Stimulated activated naive CD8-positive, alpha-beta T cell treated with anti-CD3 and anti-CD28 coated beads, Interleukin-15, Interleukin-2, amounts not matched to agents 100 ng/mL and 50 ng/mL, for 24 hours (primary cell): Measurements from ENCODE around the gene CCL3.
"Not testable (repeated sequence)": the region's sequence is repeated elsewhere in the genome, so short reads cannot be mapped to it uniquely, and the experiment has no call there.

Source experiments
- H3K27ac Mint-ChIP-seq: one replicate; pipeline ENCODE4 v1.8.0; 2021; ENCODE audit warnings: mild to moderate bottlenecking, mixed read lengths
- H3K27me3 Mint-ChIP-seq: one replicate; pipeline ENCODE4 v1.8.0; 2021; ENCODE audit warnings: mixed read lengths
- H3K36me3 Mint-ChIP-seq: one replicate; pipeline ENCODE4 v1.8.0; 2021; ENCODE audit warnings: low read depth, mixed read lengths
- H3K4me1 Mint-ChIP-seq: one replicate; pipeline ENCODE4 v1.8.0; 2021; ENCODE audit warnings: low read depth, mixed read lengths
- H3K4me3 Mint-ChIP-seq: one replicate; pipeline ENCODE4 v1.8.0; 2021; ENCODE audit warnings: mild to moderate bottlenecking, mixed read lengths
- H3K9me3 Mint-ChIP-seq: one replicate; pipeline ENCODE4 v1.8.0; 2021; ENCODE audit warnings: mixed read lengths

The CCL3 gene

GRCh38 chr17:36083691-36084090, 6.3 kb downstream of the CCL3 start:
- H3K27me3 Mint-ChIP-seq, H3K4me3 Mint-ChIP-seq, H3K9me3 Mint-ChIP-seq, H3K36me3 Mint-ChIP-seq: not testable (repeated sequence)
- peak overlapping the region; percentile 57 for H3K27ac Mint-ChIP-seq
- peaks cover 57% of the 10 kb centered on the region for H3K4me1 Mint-ChIP-seq

- Mint-ChIP-seq H3K27ac (peak overlapping the region; percentile 88), H3K4me1 (peaks cover 50% of the 10 kb centered on the region), H3K4me3 (peak overlapping the region; percentile 57)
- not testable (repeated sequence) for H3K9me3 Mint-ChIP-seq, H3K27me3 Mint-ChIP-seq, H3K36me3 Mint-ChIP-seq
Measured at GRCh38 chr17:36082482-36083120, 7.3 kb downstream of the CCL3 start.

- Mint-ChIP-seq H3K4me1 (peaks cover 50% of the 10 kb centered on the region), H3K4me3 (peak overlapping the region; percentile 57), H3K27ac (peak overlapping the region; percentile 88)
- not testable (repeated sequence) for H3K9me3 Mint-ChIP-seq, H3K36me3 Mint-ChIP-seq, H3K27me3 Mint-ChIP-seq
Measured at GRCh38 chr17:36081681-36082471, 8.1 kb downstream of the CCL3 start.

DNA sequence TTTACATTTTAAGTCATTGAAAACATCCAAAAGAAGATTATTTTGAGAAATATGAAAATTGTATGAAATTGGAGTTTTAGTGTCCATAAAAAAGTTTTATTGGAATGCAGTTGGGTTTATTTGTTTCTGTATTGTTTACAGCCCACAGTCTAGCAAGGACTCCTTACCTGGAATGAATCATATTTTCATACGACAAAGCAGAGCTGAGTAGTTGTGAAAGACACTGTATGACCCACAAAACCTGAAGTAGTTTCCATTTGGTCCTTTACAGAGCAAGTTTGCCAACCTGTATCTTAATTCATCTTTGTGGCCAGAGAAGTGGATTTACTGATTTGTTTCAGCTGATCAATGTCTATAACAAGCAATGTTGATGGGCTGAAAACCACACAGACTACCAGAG, 15.6 kb downstream of the CCL3 start:
- Mint-ChIP-seq H3K36me3 (peaks cover 4% of the 10 kb centered on the region), H3K4me1 (peaks cover 51% of the 10 kb centered on the region), H3K27me3 (no peaks in the 10 kb centered on the region), H3K9me3 (no peaks in the 10 kb centered on the region), H3K4me3 (peak overlapping the region; percentile 36), H3K27ac (peak overlapping the region; percentile 38)

- peak overlapping the region; percentile 68 for H3K27ac Mint-ChIP-seq
- H3K36me3 Mint-ChIP-seq, result peaks cover 4% of the 10 kb centered on the region
- peaks cover 59% of the 10 kb centered on the region for H3K4me1 Mint-ChIP-seq
Measured at GRCh38 chr17:36072431-36073121, 17.4 kb downstream of the CCL3 start.

DNA sequence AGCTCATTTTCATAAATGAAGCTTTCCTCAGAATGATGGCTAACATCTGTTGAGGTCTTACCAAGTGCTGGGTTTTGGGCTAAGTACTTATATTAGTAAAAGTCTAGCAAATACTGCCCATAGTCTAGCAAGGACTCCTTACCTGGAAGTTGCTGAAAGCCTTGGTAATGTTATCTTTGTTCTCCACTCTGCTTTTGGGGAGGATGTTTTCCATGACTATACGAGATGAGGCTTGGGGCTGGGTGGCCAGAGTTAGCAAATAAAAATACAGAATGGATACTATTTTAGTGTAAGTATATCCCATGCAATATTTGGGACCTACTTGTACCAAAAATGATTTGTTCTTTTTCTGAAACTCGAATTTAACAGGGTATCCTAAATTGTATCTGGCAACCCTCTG, 18.2 kb downstream of the CCL3 start:
- Mint-ChIP-seq H3K36me3 (peaks cover 2% of the 10 kb centered on the region), H3K4me1 (peaks cover 60% of the 10 kb centered on the region), H3K4me3 (no peak overlapping the region), H3K9me3 (no peaks in the 10 kb centered on the region), H3K27ac (peak overlapping the region; percentile 68), H3K27me3 (no peaks in the 10 kb centered on the region)

More at GRCh38 chr17:36072431-36073121, 17.4 kb downstream of the CCL3 start:
- H3K27me3 Mint-ChIP-seq, result no peaks in the 10 kb centered on the region
- H3K4me3 Mint-ChIP-seq, result peak overlapping the region; percentile 32
- H3K9me3 Mint-ChIP-seq, result no peaks in the 10 kb centered on the region

GRCh38 chr17:36070427-36070826, 19.5 kb downstream of the CCL3 start:
- H3K36me3 Mint-ChIP-seq, result no peaks in the 10 kb centered on the region
- H3K27me3 Mint-ChIP-seq, result peaks cover 8% of the 10 kb centered on the region
- no peaks in the 10 kb centered on the region for H3K9me3 Mint-ChIP-seq
- no peak overlapping the region for H3K27ac Mint-ChIP-seq
- peaks cover 72% of the 10 kb centered on the region for H3K4me1 Mint-ChIP-seq
- no peak overlapping the region for H3K4me3 Mint-ChIP-seq

DNA sequence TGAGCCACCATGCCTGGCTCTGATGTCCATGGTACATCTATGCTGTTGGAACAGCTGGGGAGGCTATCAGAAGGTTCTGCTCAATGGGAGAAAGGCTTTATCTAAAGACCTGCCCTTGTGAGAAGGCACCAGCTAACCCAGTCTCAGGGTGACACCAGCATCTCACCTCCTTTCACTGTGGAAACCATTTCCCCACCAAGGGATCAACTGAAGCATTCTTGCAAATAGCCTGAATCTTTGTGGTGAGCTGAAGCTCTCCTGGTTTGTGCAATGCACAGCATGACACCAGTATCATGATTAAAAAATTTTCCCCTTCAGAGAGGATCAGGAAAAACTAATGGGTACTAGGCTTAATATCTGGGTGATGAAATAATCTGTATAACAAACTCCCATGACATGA, 20.8 kb downstream of the CCL3 start:
- Mint-ChIP-seq H3K27me3 (peaks cover 8% of the 10 kb centered on the region), H3K4me1 (peaks cover 64% of the 10 kb centered on the region), H3K36me3 (no peaks in the 10 kb centered on the region), H3K9me3 (no peaks in the 10 kb centered on the region), H3K27ac (peak overlapping the region; percentile 69), H3K4me3 (no peak overlapping the region)

GRCh38 chr17:36068524-36068923, 21.4 kb downstream of the CCL3 start:
- H3K4me1 Mint-ChIP-seq, result peaks cover 58% of the 10 kb centered on the region
- H3K9me3 Mint-ChIP-seq, result no peaks in the 10 kb centered on the region
- peak overlapping the region; percentile 39 for H3K27ac Mint-ChIP-seq
- no peaks in the 10 kb centered on the region for H3K36me3 Mint-ChIP-seq
- H3K27me3 Mint-ChIP-seq, result peaks cover 8% of the 10 kb centered on the region
- no peak overlapping the region for H3K4me3 Mint-ChIP-seq

DNA sequence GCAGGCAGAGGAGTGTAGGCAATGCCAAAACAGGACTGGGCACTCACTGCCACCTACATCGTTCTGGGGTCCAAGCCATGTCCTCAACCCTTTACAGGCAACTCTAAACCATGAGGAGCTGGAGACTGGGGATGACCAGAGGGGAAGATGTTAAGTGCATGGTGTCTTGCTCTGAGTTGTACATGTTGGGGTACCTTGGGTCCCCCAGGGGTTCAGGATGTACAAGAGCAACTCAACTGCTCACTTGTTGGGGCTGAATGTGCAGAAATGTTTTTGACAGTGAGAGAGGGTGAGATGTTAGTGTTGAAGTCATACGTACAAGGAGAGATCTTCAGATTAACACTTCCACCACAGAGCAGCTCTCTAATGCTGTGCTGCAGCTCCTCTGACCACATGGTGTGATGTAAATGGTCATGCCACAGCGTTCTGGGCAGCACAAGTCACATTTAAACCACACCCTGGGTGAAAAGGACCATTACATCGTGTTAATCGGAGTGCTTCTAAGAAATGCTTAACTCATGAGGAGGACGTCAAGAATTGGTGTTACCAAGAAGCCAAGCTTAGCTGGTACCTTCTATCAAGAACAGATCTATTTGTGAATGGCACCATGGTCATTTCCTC, 23.5 kb downstream of the CCL3 start:
- no peaks in the 10 kb centered on the region for H3K36me3 Mint-ChIP-seq
- H3K27me3 Mint-ChIP-seq, result peaks cover 8% of the 10 kb centered on the region
- H3K9me3 Mint-ChIP-seq, result no peaks in the 10 kb centered on the region
- no peak overlapping the region for H3K4me3 Mint-ChIP-seq
- peaks cover 38% of the 10 kb centered on the region for H3K4me1 Mint-ChIP-seq
- H3K27ac Mint-ChIP-seq, result peak overlapping the region; percentile 66

GRCh38 chr17:36063786-36064541, 26.0 kb downstream of the CCL3 start, which contains the start of gene CCL18:
Gene CCL18 (plus strand): TSS chr17:36064272. CDS start chr17:36064343, 71 bp downstream.
- no peak within 1 kb of the TSS for H3K4me3 Mint-ChIP-seq
- H3K4me1 Mint-ChIP-seq, result peaks cover 20% of the 10 kb centered on the region
- H3K9me3 Mint-ChIP-seq, result no peaks in the 10 kb centered on the region
- no peaks in the 10 kb centered on the region for H3K36me3 Mint-ChIP-seq
- H3K27me3 Mint-ChIP-seq, result peaks cover 19% of the 10 kb centered on the region
- H3K27ac Mint-ChIP-seq, result no peak within 1 kb of the TSS

DNA sequence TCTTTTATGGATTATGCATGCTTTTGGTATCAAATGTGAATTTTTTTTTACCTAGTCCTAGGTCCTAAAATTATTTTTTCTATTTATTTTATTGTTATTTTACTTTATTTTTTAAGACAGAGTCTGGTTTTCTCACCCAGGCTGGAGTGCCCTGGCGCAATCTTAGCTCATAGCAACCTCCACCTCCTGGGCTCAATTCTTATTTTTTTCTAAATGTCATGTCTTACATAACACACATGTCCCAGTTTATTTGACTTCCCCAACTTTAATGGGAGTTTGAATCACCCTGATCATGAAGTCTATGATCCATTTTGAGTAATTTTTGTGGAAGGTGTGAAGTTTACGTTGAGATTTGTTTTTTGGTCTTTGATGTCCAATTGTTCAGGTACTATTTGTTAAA, 29.1 kb downstream of the CCL3 start:
- H3K27ac Mint-ChIP-seq, result no peak overlapping the region
- H3K4me1 Mint-ChIP-seq, result peaks cover 9% of the 10 kb centered on the region
- no peaks in the 10 kb centered on the region for H3K36me3 Mint-ChIP-seq
- H3K27me3 Mint-ChIP-seq, result peaks cover 11% of the 10 kb centered on the region
- H3K9me3 Mint-ChIP-seq, result no peaks in the 10 kb centered on the region
- no peak overlapping the region for H3K4me3 Mint-ChIP-seq

GRCh38 chr17:36059406-36059805, 30.5 kb downstream of the CCL3 start:
- Mint-ChIP-seq H3K27ac (no peak overlapping the region), H3K4me3 (no peak overlapping the region), H3K36me3 (no peaks in the 10 kb centered on the region), H3K9me3 (no peaks in the 10 kb centered on the region), H3K4me1 (peaks cover 13% of the 10 kb centered on the region), H3K27me3 (peaks cover 11% of the 10 kb centered on the region)

DNA sequence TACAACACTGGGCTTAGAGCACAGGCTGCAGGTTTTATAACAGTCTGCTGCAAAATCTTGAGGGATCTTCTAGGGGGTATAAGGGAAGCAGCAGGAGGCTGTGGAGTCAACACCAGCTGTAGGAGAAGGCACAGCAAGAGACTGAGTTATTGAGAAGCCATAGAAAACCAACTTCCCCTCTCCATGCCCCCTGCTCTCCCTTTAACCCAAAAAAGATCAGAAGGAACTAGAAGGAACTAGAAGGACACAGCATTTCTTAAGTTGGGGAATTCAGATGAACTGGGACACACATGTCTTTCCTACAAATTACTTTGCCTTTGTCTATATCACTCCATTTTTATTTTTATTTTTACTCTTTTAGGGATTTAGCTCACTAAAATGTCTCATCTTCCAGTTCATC, 32.0 kb downstream of the CCL3 start:
- peaks cover 11% of the 10 kb centered on the region for H3K27me3 Mint-ChIP-seq
- peaks cover 13% of the 10 kb centered on the region for H3K4me1 Mint-ChIP-seq
- no peaks in the 10 kb centered on the region for H3K9me3 Mint-ChIP-seq
- no peak overlapping the region for H3K27ac Mint-ChIP-seq
- no peaks in the 10 kb centered on the region for H3K36me3 Mint-ChIP-seq
- H3K4me3 Mint-ChIP-seq, result no peak overlapping the region
